ENCODE measurements around the gene SPATS1.
"Not testable (repeated sequence)": the region's sequence is repeated elsewhere in the genome, so short reads cannot be mapped to it uniquely, and the experiment has no call there.

SPATS1 gene

DNA sequence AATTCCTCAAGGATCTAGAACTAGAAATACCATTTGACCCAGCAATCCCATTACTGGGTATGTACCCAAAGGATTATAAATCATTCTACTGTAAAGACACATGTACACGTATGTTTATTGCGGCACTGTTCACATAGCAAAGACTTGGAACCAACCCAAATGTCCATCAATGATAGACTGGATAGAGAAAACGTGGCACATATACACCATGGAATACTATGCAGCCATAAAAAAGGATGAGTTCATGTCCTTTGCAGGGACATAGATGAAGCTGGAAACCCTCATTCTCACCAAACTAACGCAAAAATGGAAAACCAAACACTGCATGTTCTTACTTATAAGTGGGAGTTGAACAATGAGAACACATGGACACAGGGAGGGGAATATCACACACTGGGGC lies 4.4 kb downstream of the SPATS1 start:
- not testable (repeated sequence) for DNase-seq

DNA sequence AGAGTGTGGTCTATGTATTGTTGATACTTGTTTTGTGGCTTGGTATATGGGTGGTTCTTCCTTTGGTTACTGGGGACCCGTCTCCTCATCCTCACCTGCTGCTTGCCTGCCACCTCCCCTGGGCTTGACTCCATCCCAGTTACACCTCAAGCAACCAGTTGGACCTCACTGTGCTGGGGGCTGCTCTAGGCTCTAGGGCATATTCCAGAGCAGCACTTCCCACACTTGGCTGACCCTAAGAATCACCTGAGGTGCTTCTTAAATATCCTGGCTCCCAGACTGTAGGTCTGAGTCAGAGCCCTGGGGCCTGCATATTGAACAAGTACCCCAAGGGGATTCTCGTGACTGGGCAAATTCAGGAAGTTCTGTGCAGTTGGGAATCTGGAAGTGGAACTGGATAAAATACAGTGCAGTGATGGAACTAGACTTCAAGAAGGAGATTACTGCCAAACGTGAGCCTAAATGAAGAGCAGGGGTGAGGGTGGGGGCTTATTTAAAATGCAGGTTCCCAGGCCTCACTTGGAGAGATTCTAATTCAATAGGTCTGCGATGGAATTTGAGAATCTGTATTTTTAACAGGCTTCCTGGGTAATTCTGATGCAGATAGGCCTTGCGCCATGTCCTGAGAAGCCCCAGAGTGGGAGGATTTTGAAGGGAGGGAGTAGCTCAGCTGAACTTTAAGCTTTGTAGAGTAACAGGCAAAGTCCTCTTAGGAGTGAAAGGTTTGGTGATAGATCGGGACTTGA lies 7.6 kb downstream of the SPATS1 start:
- DNase-seq, result no peak

DNA sequence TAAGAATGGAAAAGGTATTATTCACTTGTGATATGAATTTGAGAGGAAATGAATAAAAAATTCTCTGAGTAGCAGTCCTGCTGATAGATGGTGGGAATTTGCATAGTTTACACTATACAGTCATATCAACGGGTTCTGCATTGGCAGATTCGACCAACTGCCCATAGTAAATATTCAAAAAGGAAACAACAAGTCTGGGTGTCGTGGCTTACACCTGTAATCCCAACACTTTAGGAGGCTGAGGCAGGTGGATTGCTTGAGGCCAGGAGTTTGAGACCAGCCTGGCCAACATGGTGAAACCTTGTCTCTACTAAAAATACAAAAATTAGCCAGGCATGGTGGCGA lies 8.2 kb downstream of the SPATS1 start:
- DNase-seq, result not testable (repeated sequence)

DNA sequence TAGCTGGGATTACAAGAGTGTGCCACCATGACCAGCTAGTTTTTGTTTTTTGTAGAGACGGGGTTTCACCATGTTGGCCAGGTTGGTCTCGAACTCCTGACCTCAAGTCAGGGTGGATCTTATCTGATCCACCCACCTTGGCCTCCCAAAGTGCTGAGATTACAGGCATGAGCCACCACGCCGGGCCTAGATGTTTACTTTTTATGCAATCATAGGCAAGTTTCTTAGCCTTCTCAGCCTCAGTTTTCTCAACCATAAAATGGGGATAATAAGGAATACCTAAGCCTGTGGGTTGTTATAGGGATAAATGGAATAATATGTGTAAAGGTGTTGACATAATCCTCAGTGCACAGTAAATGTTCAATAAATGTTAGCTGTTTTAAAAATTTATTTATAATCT lies 9.8 kb downstream of the SPATS1 start:
- no peak for DNase-seq

DNA sequence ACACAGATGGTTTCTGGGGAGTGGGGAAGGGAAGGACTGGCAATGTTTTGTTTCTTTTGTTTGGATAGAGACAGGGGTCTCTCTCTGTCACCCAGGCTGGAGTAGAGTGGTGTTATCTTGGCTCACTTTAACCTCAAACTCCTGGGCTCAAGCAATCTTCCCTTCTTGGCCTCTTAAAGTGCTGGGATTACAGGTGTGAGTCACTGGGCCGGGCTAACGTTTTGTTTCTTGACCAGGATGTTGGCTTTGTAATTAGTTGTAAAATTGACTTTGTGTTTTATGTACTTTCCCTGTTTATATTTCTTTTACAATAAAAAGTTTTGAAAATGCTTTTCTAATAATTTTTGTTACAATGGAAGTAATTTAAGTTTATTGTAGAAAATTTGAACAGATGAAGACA lies 10.9 kb downstream of the SPATS1 start:
- DNase-seq, result no peak

DNA sequence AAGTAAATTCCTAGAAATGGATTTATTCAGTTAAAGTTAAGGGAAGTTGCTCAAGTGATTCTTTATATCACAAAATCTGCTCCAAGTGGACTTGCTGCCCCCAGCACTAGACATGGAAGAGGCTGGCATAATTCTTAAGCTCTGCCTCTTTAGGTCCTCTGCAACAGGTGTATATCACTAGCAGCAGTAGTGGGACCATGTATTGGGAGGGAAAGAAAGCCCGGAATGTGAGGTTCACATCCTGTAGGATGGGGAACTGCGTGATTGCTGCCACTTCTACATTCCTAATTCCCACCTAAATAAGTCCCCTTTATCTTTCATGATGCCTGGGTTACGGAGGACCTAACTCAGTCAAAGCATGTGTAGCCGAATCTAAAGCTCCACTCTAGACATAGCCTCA lies 13.2 kb downstream of the SPATS1 start:
- no peak for DNase-seq

DNA sequence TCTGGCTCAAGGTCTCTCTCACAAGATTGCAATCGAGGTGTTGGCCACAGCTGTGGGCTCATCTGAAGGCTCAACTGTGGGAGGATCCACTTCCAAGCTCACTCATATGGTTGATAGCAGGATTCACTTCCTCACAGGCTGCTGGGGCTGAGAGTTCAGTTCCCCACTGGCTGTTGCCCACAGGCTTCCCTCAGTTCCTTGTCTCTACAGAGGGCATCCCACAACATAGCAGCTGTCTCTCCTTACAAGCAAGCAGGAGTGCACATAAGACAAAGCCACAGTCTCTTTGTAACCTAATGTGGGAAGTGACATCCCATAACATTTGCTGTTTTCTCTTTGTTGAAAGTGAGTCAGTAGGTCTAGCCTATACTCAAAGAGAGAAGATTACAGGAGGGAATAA lies 14.0 kb downstream of the SPATS1 start:
- no peak for DNase-seq

DNA sequence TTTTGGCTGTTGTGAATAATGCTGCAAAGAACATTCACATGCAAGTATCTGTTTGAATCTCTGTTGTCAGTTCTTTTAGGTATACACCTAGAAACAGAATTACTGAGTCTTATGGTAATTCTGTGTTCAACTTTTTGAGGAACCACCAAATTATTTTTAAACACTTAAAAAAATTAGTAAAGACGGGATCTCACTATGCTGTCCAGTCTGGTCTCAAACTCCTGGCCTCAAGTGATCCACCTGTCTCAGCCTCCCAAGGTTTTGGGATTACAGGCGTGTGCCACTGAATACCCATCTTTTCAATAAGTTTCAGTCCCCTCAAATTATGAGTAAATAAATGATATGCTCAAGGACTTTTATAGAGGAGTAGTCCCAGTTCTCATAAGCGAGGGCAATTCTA lies 17.5 kb downstream of the SPATS1 start:
- no peak for DNase-seq

DNA sequence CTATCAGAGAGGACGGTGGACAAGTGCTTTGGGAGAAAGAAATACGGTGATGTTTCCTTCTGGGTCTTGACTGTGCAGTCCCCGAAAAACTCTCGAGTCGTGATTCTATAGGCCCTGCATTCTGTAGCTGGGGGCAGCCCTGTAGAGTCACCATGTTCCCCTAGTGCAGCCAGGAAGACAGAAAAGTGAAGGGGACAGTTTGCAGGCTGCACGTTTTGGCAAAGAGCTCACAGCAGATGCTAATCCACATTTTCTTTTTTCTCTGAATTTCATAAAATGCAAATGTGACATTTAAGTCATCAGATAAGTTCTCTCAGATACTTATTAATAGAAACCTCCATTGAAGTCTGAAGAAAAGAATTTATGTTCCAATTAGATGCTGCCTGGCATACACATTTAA lies 19.5 kb downstream of the SPATS1 start:
- DNase-seq, result no peak

DNA sequence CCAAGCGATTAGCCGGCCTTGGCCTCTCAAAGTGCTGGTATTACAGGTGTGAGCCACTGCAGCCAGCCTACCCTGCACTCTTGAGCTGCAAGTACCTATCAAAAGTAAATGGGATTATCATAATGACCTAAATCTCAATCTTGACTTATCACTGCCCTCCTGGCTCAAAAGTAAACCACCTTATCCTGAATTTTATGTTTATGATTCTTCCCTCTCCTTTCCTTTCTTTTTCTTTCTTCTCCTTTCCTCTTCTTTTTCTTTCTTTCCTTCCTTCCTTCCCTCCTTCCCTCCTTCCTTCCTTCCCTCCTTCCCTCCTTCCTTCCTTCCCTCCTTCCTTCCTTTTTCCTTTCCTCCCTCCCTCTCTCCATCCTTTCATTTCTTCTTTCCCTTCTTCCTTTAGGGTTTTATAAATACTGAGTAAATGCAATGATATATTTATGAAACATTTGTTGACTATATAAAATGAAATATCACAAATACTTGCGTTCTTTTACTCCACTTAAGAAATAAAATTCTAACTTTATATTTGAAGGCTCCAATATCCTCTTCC lies 21.0 kb downstream of the SPATS1 start:
- no peak for DNase-seq

DNA sequence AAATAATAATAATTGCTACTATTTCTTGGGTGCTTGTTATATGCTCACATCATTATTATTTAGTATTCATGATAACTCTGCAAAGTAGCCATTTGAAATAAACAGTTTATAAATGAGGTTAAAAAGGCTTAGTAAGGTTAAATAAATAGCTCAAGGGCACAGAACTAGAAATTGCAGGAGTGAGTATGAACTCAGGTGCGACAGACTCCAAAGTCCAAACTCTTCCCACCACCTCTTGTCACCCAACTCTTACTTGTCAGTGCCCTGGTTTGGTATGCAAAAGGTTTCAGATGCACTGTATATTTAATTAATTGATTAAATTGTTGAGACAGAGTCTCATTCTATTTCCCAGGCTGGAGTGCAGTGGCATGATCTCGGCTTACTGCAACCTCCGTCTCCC lies 24.3 kb downstream of the SPATS1 start:
- DNase-seq, result no peak

DNA sequence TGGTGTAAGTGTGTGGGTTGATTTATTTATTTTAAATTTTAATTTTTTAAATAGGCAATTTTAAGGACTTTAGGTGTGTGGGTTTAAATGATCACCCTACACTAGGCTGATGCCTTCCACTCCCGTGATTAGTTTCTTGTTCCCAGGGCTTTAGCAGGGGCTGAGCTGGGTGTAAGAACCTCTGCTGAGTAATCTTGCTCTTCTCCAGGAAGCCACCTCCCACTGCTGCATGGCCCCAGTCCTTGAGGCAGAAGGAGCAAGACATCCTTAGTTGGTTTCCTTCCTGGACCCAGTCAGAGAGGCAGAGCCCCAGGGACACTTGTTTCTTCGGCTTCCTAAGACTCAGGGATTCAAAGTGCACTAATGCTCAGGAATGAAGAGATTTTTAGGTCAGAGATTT lies 25.2 kb downstream of the SPATS1 start:
- no peak for DNase-seq

DNA sequence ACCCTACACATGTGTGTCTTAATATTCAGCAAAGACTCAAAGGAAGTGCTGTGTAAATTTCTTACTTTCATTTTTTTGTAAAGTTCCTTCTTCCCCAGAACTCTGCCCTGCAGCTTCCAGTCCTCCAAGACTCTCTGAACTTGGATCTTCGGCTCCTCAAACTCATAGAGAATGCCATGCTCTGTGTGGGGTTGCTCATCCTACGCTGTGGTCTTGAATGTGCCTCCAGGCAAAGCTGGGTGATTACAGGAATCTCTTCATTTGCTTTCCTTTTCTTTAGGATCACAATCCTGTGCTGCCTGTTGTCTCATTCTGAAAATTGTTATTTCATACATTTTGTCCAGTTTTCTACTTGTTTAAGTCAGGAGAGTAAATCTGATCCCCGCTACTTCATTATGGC lies 30.6 kb downstream of the SPATS1 start:
- DNase-seq, result no peak

DNA sequence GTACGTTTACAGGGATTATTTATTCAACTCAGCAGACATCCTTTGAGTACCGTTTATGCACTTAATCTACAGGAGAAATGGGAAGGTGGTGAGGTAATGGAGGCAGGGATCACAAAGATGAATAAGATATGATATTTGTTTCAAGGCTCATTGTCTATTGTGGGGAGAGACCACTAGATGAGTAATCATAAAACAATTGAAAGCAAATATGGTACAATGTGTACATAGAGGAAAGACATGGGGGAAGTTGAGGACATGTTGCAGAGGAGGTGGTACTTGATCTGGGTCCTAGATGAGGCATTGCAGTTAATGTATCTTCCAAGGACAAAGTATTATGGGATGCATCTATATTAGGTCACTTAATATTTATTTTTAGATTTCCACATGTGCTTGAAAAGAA lies 31.3 kb downstream of the SPATS1 start:
- DNase-seq, result no peak

DNA sequence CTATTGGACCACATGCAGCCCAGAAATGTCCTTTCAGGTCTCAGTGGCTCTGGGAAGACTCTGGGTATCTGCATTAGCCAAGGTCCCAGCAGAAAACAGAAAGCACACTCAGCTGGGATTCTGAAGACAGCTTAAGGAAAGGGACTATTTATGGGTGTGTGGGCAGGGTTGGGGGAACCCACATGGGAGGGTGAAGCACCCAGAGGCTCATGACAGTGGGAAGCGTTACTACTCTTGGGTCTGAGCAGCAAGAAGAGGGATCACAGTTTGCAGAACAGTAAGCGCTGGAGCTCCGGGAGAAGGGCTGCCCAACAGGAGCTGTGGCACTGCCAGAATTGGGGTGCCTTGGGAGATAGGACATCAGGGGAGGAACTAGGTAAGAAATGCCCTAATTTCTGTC lies 32.6 kb downstream of the SPATS1 start:
- DNase-seq, result no peak

DNA sequence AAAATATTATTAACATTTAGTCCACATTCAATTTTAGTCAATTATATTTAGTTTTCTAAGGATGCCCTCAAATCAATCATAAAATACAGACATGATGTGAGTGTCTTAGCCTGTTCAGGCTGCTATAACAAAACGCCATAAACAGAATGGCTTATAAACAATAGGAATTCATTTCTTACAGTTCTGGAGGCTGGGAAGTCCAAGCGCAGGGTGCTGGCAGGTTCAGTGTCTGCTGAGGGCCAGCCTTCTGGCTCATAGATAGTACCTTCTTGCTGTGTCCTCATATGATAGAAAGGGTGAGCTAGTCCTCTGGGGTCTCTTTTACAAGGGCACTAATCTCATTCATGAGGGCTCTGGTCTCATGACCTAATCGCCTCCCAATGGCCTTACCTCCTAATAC lies 35.0 kb downstream of the SPATS1 start:
- no peak for DNase-seq

DNA sequence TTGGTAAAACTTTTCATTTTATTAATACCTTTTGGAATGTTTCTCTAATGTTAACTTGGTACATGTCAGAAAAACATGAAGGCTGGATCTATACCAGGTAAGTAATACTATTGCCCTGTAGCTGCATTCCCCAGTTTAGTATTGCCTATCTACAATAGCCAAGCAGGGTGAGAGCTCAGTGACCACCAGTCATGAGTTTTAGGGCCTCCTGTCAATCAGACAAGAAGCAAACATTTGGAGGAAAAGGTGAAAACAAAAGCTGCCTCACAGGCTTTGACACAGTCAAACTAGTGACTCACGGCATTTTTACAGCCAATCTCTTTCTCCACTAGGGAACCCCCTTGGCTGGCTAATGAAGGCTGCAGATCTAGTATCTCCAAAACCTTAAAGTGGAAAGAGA lies 35.5 kb downstream of the SPATS1 start:
- DNase-seq, result no peak

DNA sequence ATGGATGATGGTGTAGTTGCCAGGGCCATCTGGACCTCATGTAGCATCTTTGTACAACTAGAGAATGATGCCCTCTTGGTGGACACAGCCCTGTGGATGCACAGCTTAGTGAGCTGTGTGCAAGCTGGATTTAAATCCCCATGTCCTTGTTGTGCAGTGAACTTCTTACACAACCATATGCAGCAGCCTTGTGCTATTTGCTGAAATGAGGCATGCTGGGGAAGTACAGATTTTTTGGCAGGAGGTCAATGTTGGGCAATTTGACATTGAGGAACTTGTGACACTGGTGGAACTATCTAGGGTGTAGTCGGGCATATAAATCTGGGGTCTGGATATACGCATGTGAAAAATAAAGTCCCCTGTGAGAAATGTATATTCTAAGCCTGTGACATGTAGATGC lies 39.3 kb downstream of the SPATS1 start:
- peak; percentile 5 to 53 for DNase-seq

DNA sequence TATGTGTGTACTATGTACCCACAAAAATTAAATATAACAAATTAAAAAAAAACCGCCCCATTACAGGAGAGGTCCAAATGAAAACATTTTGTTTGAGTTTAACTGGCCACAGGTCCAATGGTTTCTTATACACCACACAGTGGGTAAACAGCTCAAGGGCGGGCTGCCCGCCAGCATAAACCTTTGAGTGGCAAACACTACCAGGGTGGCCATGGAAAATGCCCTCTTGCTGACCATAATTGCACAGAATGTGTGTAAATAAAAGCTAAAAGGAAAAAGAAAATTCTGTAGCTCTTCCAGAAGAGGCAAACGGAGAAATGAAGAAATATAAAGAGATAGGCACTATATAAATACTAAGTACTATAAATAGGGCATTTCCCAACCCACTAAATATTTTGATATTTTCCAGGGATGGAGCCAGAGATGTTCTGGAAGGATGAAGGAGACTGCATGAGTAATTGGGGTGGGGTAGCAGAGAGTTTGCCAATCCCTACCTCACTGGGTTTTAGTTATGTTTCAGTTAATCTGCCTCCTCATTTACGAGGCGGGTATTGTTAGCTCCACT lies 44.0 kb downstream of the SPATS1 start:
- no peak for DNase-seq

DNA sequence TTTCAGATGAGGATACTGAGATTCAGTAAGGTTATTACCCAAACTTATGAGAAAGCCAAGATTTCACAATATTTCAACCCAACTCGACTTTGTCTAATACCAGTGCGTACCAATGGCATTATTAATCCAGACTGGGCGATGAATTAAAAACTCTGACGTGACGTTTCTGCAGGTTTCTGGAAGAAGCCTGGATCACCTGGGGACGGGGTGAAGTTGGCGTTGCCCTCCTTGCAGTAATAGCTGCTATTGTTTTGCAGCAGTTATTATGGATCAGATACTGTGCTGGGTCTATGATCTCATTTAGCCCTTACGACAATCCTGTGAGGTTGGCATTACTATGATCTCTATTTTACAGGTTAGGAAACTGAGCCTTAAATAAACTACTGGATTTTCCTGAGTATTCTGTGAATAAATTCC lies 44.5 kb downstream of the SPATS1 start:
- no peak for DNase-seq

DNA sequence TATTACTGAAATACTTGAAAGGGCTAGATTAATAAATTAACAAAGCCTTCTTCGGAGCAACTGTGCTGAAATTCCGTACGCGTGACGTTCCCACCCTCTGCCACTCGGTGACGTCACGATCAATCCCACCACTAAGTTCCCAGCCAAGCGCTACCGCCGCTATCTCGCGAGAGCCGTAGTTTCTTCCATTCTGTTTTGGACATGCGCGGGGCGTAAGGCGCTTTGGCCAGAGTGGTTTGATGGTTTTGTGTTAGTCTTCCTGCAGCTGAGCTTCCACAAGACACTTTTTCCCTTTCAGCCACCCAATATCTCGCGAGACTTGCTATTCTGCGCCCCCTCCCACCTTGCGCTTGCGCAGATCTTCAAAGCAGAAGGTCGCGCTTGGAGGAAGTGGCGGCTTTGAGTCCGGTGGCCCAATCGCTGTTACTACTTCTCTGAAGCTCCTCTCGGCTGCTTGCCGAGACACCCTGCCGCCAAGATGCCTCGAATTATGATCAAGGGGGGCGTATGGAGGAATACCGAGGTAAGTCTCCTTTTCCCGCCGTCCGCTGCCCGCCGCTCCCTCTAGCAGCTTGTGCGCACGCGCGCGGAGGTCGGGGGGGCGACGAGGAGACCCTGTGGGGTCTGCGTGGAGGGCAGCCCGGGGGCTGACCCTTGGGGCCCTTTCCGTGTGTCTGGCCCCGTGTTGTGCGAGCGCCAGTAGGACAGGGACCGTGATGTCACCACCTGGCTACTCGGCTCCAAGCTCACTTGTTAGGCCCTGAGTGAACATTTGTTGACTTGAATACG lies 45.1 kb downstream of the SPATS1 start, which contains the start of gene CDC5L:
TSS of gene CDC5L (plus strand) at position 361 of the 789 bp plus-strand sequence. CDS start at position 479, 118 bp downstream.
- peak; percentile 96 for DNase-seq

DNA sequence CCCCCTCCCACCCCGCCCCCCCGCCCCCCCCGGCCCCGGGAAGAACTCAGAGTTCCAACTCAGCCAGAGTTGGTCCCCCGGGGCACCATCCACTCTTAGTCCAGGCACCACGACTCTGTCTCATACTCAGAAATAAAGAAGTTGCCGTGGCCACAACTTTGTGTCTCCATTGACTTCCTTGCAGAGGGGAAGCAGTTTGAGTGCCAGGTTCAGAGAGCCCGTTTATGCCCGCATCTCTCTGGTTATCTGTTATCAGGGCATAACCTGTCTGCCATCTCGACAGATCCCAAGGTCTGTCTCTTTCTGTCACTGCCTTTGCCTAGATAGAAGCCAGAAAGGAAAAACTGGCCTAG lies 45.7 kb downstream of the SPATS1 start:
- no peak for DNase-seq

DNA sequence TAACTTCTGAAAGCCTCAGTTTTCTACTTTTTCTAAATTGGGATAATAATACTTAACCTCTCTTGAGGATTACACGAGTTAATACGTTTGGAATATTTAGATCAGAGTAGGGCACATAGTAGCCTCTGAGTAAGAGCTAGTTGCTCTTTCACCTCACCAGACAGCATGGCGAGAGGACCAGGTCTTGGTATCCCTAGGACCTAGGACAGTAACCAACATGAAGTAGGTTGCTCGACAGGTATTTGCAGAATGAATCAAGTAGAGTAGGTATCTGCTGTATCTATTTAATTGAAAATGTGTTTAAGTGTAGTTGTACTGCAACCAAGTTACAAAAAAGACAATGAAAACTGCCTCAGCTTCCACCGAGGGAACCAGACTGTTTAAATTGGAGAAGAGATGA lies 46.4 kb downstream of the SPATS1 start:
- no peak for DNase-seq

DNA sequence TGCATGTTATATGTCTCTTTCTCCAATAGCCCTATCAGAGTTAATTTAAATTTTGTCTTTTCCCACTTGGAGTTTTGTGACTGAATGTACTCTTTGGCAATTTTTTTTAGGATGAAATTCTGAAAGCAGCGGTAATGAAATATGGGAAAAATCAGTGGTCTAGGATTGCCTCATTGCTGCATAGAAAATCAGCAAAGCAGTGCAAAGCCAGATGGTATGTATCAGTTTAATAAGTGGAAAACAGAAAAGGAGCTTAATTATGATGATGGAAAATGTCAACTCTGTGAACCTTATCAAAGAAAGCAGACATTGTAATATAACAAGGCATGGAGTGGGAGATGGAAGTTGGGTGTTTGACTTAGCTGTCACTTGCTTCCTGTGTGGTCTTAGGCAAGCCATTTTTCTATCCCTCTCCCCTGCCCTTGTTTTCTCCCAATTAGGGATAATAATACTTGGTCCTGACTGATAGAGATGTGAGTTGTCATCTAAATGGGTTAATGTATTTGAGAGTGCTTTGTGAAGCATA lies 47.8 kb downstream of the SPATS1 start:
- DNase-seq, result no peak
